NCI-H524 treated with DMSO at 0.1 percent for 48 hours (cell line): ENCODE measurements around the gene FN3K.

Source experiments
- DNase-seq: peaks from one replicate; lab custom pipeline; 2025; lab: John Stamatoyannopoulos, UW

FN3K gene

DNA sequence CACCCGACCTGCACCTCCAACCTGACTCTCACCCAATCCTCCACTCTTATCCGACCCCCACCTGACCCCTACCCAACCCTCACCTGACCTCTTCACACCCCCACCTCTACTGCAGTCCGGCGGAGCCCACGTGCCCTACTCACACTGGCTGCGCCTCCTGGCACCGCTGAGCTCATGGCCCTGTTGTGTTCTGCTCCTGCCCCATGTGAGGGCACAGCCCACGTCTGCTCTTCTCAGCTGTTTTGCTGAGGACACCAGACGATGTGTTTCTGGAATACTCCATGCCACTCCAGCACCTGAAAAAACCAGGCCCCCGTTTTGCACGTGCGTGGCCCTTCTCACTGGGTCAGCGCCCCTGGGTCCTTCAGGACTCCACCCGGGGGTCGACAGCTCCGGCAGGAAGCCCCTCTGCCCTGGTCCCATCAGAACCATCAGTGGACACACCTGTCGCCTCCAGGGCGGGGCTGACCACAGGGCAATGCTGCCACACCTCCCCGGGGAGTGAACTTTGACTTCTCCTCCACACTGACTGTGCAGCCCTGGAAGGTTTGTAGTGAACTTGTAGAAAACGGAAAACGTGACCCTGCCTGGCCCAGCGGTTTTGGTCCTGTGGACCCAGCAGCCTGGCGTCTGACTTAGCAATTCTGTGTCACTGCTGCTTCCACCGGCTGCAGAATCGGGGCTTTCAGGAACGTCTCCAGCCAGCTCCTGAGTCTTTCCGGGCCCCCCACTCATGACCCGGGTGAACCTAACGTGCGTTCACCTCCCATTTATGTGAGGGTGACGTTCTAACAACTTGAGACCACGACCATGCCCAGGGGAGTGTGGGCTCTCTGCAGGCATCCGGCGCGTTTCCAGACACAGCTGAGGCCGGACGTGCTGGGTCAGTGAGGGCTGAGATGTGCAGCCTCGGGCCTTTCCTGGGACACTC lies 31.2 kb upstream of the FN3K start:
- DNase-seq, result no peak

DNA sequence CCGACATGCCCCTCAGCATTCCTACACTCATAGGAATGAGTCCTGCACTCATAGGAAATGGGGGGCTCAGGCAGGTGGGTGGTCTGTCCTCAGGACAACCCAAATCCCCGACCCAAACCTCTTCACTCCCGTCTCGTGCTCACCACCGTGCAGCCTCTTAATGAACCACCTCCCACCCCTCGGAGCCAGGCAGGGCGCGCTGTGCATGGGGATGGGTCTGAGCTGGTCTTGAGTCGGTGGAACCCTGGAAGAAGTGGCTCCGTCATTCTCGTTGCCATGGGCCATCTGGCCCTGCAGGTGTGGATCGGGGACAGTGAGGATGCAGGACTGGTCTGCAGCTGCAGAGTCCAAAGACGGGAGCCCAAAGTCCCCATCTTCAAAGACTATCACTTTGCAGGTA lies 30.5 kb upstream of the FN3K start:
- no peak for DNase-seq

DNA sequence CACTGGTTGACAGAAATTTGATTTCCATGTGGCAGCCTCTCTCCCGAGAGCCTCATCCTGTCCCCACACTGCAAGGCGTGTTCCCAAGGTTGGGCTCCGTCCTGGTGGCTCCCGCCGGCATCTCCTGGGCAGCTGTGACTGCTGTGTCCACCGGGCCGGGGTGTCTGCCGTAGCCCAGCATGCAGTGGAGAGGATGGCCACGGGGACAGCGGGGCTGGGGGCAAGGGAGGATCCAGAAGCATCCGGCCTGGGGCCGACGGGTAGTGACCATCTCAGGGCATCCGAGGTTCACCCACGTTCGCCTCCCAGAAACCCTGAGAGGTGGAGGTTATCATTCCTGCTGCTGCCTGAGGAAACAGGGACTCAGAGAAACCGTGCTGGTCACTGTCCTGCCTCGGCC lies 29.7 kb upstream of the FN3K start:
- no peak for DNase-seq

DNA sequence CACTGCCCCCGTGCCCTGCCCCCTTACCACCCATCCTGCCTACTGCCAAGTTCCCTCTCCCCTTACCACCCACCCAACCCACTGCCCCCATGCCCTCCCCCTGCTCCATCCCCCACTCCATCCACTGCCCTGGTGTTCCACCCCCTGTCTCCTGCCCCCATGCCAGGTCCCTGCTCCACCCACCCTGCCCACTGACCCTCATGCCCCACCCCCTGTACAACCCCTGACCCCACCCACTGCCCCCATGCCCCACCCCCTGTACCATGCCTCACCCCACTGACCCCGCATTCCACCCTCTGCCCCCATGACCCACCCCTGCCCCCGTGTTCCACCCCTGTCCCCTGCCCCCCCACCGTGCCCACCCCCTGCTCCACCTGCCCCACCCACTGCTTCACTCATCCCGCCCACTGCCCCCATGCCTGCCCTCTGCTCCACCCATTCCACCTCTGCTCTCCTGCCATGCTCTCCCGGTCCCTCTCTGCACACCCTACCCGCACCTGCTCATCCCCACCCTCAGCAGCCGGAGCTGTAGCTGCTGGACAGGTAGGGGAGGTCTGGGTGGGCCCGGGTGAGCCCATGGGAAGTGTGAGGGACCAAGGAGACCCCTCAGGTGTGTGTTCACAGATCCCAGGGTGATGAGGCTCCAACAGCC lies 26.3 kb upstream of the FN3K start:
- DNase-seq, result no peak

DNA sequence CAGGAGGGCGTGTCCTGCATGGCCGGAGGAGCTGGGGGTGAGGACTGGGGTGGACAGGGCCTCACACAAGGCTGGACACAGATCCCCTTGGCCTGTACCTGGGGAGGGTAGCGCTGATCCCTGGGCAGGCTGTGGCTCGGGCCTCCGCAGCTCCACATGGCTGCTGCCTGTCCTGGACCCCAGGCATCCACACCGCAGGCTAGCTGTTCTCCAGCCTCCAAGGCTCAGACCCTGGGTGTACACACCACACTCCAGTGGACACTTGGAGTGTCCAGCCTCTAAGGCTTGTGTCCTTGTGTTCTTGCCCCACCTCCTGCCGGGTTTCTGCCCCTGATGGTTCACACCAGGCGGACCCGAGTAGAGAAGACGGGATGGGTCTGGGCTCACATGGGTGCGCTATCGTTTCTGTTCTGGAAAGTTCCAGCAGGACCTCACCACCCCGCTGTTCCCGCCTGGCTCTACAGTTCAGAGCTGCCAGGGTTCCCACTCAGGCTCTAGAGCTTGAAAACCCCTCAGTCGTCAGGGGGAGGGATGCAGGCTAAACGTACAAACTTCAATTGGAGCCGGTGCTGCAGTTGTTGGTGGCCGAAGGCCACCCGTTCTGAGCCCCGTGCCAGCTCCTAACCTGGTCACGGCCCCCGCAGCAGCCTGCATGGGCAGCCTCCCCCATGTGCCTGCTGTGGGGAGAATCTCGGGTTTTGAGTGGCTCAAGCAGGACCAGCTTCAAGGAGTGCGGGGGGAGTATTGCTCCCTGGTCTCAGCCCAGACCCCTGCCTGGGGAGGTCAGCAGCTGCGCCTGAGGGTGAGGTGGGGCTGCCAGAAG lies 25.5 kb upstream of the FN3K start:
- DNase-seq, result no peak

DNA sequence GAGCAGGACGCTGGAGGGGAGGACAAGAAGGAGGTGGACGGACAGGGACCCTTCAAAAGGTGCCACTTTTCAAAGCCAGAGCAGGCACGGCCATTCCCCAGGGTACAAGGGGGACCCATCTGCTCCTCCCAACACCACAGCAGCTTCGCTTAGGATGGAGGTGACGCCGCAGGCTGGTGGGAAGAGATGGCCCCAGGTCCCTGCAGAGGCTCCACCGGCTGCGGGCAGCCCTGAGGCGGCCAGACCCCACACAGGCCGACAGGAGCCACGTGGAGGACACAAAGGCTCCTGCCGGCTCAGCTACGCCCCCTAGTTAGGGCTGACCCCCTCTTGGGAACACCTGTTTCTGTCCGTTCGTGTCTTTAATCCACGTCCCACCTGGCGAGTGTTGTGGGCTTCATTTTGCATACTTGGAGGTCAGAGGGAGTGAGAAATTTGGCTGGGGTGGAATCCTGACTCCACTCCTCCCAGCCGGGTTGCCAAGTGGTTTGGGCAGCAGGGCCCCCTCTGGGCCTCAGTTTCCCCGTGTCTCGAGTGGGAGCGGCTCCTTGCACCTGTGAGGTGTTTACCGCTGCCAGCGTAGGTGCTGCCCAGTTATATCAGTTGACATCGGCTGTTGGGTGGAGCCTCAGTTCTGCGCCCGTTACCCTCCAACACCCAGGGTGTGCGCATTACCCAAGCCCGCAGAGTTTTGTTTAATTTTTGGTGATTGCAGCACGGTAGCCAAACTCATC lies 24.7 kb upstream of the FN3K start:
- DNase-seq, result no peak

DNA sequence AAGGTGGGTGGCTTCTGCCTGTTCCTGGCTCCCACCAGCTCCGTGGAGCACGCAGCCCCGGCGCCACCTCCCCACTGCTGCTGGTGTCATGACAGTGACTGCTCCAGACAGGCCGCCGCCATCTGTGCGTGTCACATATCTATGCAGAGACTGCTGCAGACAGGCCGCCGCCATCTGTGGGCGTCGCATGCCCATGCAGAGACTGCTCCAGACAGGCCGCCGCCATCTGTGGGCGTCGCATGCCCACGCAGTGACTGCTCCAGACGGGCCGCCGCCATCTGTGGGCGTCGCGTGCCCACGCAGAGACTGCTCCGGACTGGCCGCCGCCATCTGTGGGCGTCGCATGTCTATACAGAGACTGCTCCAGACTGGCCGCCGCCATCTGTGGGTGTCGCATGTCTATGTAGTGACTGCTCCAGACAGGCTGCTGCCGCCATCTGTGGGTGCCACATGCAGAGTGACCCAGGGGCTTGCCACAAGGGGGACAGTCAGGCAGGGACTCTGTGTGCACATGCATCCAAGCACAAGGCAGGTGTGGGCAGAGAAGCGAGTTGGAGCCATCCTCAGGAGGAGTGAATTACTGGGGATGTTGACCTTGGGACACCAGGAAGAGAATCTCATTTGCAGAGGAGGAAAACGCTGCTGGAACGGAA lies 22.2 kb upstream of the FN3K start:
- DNase-seq, result no peak

DNA sequence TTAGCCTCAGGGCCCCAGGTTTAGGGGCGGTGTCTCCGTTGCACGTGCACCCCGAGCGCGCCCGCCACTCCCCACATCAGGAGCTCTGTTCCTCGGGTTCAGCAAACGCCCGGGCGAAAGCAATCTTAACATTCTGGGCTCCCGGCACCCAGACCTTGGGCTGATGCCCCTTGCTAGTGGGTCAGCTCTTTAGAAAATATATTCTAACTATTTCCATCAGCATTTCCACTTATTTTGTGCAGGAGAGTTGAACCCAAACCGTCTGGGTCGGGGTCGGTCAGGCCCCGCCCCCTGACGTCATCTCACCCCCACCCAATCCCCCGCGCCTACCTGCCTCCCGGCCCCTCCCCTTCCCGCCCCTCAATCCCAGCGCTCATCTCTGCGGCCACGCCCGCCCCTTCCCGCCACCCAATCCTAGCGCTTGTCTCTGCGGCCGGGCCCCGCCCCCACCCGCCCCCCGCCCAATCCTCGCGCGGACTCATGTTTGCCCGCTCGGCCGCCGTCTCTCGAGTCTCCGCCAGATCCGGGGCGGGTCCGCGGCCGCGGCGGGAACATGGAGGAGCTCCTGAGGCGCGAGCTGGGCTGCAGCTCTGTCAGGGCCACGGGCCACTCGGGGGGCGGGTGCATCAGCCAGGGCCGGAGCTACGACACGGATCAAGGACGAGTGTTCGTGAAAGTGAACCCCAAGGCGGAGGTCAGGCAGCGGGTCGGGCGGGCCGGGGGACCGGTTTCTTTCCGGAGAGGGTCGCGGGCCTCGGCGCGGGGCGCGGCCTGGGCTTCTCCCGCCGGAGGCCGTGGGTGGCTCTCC lies 19.0 kb upstream of the FN3K start, which contains the start of gene FN3KRP:
FN3KRP (plus strand) TSS at position 504 of the 808 bp plus-strand sequence; CDS start at position 554, 50 bp downstream.
- DNase-seq, result no peak

DNA sequence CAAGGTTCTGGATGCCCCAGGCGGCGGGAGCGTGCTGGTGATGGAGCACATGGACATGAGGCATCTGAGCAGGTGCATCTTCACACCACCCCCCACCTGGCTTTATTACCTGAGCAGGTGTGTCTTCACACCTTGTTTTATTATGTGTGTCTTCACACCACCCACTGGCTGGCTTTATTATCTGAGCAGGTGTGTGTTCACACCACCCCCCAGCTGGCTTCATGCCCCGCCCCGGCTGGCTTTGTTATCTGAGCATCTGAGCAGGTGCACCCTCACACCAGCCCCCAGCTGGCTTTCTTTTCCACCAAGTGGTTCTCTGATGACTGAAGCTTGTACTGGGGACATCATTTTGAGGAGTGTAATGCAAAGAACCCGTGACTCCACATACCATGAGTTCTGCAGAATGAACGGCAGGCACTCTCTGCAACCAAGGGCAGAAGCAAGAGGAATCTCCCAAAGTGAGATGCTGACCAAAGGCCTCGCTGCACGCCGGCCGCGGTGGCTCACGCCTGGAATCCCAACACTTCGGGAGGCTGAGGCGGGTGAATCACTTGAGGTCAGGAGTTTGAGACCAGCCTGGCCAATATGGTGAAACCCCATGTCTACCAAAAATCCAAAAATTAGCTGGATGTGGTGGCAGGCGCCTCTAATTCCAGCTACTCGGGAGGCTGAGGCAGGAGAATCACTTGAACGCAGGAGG lies 16.3 kb upstream of the FN3K start:
- no peak for DNase-seq

DNA sequence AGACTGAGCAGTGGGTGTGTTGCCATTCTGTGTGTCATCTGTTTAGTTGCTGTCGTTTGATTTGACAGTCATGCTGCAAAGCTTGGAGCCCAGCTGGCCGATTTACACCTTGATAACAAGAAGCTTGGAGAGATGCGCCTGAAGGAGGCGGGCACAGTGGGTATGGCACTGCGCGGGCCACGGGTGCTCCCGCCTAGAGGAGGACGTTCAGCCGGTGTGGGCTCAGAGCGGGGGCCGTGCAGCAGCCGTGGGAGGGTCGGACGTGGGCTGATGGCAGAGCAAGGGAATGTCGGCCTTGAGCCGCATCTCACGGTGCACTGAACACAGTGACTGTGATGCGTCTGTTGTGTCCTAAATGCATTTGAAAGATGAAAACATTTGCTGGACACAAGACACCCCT lies 15.2 kb upstream of the FN3K start:
- DNase-seq, result no peak

DNA sequence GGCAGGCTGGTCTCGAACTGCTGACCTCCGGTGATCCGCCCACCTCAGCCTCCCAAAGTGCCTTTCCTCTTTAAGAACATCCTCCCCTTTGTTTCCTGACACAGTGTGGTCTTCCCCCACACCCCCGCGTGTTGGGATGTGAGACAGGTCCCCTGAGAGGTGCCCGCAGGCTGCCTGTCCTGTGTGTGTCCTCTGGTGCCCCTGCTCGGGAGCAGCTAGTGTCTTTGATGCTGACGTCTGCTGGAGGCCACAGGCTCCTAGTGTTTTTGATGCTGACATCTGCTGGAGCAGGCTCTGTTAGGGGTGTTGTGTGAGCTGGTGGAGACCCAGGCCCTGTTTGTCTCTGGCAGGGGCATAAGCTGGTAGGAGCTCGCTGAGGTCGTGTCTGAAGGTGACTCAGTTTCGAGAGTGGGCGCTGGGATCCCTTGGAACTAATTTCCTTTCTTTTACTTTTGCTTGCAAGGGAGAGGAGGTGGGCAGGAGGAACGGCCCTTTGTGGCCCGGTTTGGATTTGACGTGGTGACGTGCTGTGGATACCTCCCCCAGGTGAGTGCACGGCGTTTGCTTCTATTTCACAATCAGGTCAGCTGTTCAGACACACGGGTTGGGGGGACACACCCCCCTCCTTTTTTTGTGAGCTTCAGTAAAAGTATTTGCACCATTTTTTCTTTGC lies 12.9 kb upstream of the FN3K start:
- DNase-seq, result no peak

DNA sequence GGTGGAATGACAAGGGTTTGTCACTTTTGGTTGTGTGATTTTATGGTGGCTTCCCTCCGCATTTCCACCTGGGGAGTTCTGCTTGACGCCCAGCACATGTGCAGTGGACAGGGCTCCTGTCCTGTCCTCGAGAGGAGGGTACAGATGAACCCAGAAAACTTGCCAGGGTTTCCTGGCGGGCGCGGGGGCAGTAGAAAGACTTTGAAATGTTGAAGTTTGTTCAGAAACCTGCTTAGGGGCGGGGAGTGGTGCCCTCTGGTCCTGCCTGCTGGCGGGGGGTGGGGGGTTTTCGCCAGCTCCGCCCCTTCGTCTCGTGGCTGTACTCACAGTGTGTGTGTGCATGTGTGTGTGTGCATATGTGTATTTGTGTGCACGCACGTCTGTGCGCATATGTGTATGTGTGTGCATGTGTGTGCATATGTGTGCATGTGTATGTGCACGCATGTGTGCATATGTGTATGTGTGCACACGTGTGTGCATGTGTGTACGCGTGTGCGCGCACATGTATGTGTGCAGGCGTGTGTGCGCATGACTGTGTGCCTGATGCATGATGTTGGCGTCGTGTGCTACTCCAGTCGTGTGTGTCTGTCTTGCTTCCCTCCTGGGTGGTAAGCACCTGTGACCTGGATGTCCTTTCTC lies 12.1 kb upstream of the FN3K start:
- no peak for DNase-seq

DNA sequence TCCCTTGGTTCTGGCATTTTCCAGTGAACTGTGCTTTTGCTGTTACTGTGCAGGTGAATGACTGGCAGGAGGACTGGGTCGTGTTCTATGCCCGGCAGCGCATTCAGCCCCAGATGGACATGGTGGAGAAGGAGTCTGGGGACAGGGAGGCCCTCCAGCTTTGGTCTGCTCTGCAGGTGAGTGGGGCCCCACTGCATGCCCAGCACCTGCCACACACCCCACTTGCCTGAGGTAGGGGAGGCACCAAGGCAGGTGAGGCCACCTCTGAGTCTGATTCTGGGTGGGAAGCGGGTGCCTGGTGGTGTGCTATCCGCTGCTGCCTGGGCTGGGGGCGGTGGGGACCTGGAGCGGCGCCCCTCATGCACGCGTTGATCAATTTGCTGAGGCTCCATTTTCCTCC lies 9.0 kb upstream of the FN3K start:
- DNase-seq, result no peak

DNA sequence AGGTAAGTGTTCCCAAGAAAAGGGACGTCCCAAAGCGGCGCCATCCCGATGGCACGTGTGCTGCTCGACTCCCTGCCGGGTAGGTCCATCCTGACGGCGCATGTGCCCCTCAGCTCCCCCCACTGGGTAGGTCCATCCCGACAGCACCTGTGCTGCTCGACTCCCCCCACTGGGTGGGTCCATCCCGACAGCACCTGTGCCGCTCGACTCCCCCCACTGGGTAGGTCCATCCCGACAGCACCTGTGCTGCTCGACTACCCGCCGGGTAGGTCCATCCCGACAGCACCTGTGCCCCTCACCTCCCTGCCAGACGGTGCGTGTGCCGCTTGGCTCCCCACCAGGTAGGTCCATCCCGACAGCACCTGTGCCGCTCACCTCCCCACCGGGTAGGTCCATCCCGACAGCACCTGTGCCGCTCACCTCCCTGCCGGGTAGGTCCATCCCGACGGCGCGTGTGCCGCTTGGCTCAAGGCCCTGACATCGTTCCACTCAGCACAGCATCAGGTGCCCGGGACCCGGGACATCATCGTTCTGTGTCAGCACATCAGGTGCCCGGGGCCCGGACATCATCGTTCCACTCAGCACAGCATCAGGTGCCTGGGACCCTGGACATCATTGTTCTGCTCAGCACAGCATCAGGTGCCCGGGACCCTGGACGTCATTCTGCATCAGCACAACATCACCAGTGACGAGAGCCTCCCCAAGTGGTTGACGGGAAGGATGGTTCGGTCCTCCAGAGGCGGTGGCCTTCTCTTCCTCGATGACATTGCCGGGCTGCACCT lies 5.7 kb upstream of the FN3K start:
- no peak for DNase-seq

DNA sequence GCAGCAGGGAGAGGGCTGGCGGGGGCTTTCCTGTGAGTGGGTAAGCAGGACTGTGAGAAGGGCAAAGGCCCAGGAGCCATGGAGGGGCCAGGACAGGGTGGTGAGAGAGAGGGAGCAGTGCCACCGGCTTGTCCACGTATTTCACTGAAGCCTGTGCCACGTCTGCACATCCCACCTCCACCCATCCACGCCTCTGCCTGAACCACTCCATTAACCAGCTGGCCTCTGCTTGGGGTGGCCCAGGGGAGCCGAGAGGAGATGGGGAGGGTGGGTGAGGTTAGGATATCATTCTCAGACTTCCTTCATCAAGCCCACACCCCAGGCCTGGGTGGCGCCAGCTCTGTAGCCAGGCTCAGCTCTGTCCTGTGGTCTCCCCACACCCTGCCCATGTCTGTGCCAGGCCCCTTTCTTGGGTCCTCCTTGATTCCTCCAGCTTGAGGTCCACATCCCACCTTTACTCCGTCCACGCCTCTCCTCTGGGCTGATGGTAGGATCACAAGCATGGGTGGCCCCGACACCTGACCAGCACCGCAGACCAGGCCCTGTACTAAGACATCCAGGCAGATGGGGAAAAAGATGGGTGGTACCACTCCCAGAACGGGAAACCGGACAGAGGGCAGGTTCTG lies 3.2 kb upstream of the FN3K start:
- no peak for DNase-seq

DNA sequence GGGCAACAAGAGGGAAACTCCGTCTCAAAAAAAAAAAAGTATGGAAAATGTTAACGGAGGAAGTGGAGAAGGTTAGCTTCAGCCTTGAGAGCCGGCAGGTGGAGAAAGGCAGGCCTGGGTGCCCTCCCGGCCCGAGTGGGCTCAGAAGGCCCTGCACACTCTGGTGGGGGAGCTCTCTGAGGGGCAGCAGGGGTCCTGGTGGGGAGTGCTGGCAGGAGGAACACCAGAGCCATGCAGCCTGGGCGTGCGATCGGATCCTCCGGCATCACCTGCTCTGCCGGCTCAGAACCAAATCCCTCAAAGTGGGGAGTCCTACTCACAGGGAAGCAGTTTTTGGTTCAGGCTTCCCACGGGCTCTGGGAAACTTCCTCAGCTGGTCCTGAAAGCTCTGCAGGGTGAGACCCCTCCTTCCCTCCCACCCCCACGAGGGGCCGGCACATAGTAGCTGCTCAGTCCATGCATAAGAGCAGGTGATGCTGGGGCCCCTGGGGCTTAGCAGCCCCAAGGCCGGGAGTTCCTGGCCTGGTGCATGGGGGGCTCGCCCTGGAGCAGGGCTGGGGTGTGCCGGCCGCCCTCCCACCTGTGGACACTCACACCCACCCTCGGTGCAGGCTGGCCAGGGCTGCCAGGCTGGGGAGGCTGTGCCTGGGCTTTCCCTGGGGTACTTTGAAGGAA lies 1.2 kb downstream of the FN3K start:
- no peak for DNase-seq
